GM19397 (cell line): ENCODE results near the gene LMTK2.

Experiments used
- ATAC-seq: cut with Tn5 transposase; IDR thresholded peaks from one replicate; pipeline ENCODE4 v1.9.1; 2021; ENCODE audit warnings: mild to moderate bottlenecking, moderate library complexity; ENCODE audit not compliant: unreplicated experiment

The LMTK2 gene

GRCh38 chr7:98136423-98136822, 29.8 kb downstream of the LMTK2 start:
- no peak for ATAC-seq

GRCh38 chr7:98137134-98137825, 30.6 kb downstream of the LMTK2 start:
- no peak for ATAC-seq

GRCh38 chr7:98137826-98138151, 31.1 kb downstream of the LMTK2 start:
- peak; percentile 72 for ATAC-seq

GRCh38 chr7:98138672-98139071, 32.0 kb downstream of the LMTK2 start:
- no peak for ATAC-seq

- ATAC-seq: no peak
Measured at GRCh38 chr7:98142658-98143057, 36.0 kb downstream of the LMTK2 start.

- no peak for ATAC-seq
Measured at GRCh38 chr7:98148607-98149006, 41.9 kb downstream of the LMTK2 start.

- no peak for ATAC-seq
Measured at GRCh38 chr7:98149116-98149692, 42.5 kb downstream of the LMTK2 start.

GRCh38 chr7:98151884-98152283, 45.2 kb downstream of the LMTK2 start:
- no peak for ATAC-seq

- no peak for ATAC-seq
Measured at GRCh38 chr7:98156700-98157099, 50.0 kb downstream of the LMTK2 start.

GRCh38 chr7:98157761-98158160, 51.1 kb downstream of the LMTK2 start:
- ATAC-seq: no peak

GRCh38 chr7:98162758-98163157, 56.1 kb downstream of the LMTK2 start:
- no peak for ATAC-seq

GRCh38 chr7:98163269-98163668, 56.6 kb downstream of the LMTK2 start:
- ATAC-seq: no peak

GRCh38 chr7:98163704-98164494, 57.2 kb downstream of the LMTK2 start:
- ATAC-seq: no peak

- no peak for ATAC-seq
Measured at GRCh38 chr7:98165827-98166667, 59.4 kb downstream of the LMTK2 start.

- ATAC-seq: no peak
Measured at GRCh38 chr7:98166668-98166970, 60.0 kb downstream of the LMTK2 start.

- no peak for ATAC-seq
Measured at GRCh38 chr7:98167653-98168052, 61.0 kb downstream of the LMTK2 start.

GRCh38 chr7:98168181-98168903, 61.7 kb downstream of the LMTK2 start:
- peak; percentile 64 for ATAC-seq

GRCh38 chr7:98168904-98169621, 62.4 kb downstream of the LMTK2 start:
- no peak for ATAC-seq

GRCh38 chr7:98170966-98171365, 64.3 kb downstream of the LMTK2 start:
- no peak for ATAC-seq

GRCh38 chr7:98171449-98171848, 64.8 kb downstream of the LMTK2 start:
- ATAC-seq: no peak
